GM19239 (cell line): ENCODE data around the gene HOXA13.
A peak's percentile ranks its signal among the peaks of the same experiment; 100 is the strongest.

Experiments used
- DNase-seq: peaks from one replicate; pipeline ENCODE4 v3.0.0; 2011; ENCODE audit warnings: low spot score; ENCODE audit not compliant: insufficient read length
- FAIRE-seq: peaks from 2 replicates; lab custom pipeline; 2011; peaks lifted over from hg19 to GRCh38; lab: Jason Lieb, UNC

Gene HOXA13

DNA sequence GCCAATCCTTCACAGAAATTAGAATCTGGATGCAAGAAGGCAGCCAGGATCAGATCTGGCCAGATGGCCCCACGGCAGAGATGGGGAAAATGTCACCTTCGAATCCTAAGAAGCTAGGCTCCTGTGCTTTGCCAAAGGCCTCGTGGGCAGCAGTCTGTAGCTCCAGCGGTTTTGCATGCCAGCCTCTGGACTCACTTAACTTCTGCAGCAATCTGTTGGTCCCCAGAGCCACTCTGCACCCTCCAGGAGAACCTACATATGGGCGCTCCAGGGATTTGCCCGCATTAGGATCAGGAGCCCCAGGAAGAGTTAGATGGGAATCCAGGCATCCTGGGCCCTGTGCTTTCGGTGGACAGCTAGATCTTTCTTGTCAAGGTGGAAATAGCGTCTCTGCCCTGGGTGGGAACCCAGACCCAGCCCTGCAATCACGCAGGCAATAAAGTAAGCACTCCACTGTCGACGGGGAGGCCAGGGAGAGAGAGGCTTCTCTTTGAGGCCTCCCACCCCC is 10.1 kb upstream of the HOXA13 start:
- DNase-seq (no peak), FAIRE-seq (no peak)

GRCh38 chr7:27208998-27209397 is 9.1 kb upstream of the HOXA13 start:
- DNase-seq = no peak
- FAIRE-seq = no peak

GRCh38 chr7:27207348-27207985 is 7.6 kb upstream of the HOXA13 start:
- FAIRE-seq (no peak), DNase-seq (no peak)

GRCh38 chr7:27205325-27206280 is 5.7 kb upstream of the HOXA13 start:
- FAIRE-seq (no peak), DNase-seq (no peak)

DNA sequence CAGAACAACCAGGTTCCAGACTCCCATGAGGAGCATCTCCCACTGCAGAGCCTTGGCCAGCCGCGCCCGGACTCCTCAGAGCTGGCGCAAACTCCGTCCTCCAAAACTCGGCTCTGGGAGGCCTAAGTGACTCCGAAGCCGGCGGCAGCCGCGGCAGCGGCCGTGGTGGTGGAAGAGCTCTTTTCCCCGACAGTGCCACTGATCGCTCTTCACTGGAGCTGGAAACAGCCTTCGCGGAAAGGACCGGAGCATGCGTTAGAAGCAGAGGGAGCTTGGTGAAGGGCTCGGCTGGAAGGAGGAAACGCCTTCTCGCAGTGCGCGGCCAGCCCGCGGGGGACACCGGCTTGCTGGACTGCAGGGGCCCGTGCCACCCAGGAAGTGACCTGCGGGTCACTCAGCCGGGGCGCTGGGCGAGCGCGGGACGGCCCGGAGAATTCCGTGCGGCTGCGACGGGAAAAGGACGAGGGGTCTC is 5.0 kb upstream of the HOXA13 start:
- FAIRE-seq = no peak
- DNase-seq = no peak

- FAIRE-seq (no peak), DNase-seq (no peak)
Observed at GRCh38 chr7:27203964-27204594, 4.2 kb upstream of the HOXA13 start.

GRCh38 chr7:27203365-27203953 is 3.6 kb upstream of the HOXA13 start:
- DNase-seq = no peak
- no peak for FAIRE-seq

GRCh38 chr7:27202862-27203134 is 2.9 kb upstream of the HOXA13 start:
- FAIRE-seq (no peak), DNase-seq (no peak)

GRCh38 chr7:27202018-27202861 is 2.3 kb upstream of the HOXA13 start:
- no peak for FAIRE-seq
- no peak for DNase-seq

- FAIRE-seq (no peak), DNase-seq (no peak)
Observed at GRCh38 chr7:27201580-27202017, 1.7 kb upstream of the HOXA13 start.

DNA sequence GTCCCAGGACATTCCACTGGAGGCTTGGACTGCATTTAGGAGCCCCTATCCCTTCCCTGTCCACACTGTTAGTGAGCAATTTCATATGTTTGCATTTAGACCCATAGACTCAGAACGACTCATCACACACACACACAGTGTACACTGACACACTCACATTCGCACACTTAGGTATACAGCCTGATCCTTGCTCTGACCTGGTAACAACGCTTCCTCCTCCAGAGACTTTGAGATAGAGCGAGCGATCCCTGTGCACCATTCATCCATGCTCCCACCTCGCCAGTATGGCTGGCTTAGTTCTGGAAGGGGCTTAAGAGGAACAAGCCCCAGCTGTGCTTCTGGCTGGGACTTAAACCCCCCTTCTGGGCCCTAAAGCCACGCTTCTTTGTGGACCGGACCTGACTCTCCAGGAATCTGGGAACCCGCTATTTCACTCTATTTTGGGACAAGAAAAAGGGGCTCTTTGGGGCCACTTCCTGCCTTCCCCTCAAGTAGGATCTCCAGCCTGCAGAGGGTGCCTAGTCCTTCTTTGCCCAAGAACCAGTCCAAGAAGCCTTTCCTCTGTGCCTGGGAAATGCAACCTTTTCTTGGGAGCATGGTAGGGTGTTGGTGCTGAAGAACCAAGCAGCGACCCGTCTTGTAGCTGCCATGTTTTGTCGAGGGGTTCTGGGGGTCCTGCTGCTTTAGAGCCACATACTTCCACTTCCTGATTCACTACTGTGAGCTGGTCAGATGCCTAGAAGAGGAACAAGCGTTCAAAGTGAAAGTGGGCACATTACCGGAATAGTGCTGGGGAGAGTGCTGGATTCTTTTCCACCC is 1.1 kb upstream of the HOXA13 start:
- FAIRE-seq (no peak), DNase-seq (no peak)

GRCh38 chr7:27198871-27199801 is 755 bp downstream of the HOXA13 start:
- FAIRE-seq (no peak), DNase-seq (no peak)

- DNase-seq (no peak), FAIRE-seq (no peak)
Observed at GRCh38 chr7:27198138-27198841, 1.6 kb downstream of the HOXA13 start.

- FAIRE-seq = no peak
- DNase-seq = no peak
Observed at GRCh38 chr7:27197137-27198042, 2.5 kb downstream of the HOXA13 start.

DNA sequence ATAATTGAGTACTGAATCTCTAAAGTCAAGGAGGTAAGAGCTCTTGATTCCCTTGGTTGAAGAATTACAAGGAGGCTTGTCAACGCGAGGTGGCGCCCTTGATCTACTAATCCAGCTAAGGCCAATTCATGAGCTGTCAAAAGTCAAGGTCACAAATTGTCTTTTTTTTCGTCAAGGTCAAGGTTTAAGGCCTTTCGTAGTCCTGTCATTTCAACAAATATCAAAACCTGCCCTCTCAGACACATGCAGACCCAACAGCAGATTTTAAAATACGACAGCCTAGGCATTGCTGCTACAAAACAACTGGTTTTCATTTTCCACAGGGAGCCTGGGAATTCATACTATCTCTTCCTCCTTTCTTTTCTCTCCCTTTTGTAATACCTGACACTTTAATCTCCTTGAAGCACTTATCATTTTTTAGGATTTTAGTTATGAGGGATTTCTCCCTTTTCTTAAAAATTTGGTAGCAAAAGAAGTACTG is 3.6 kb downstream of the HOXA13 start:
- FAIRE-seq (peak; percentile 88), DNase-seq (peak; percentile 70)
